ENCODE measurements around the gene PHKA1.

The PHKA1 gene

DNA sequence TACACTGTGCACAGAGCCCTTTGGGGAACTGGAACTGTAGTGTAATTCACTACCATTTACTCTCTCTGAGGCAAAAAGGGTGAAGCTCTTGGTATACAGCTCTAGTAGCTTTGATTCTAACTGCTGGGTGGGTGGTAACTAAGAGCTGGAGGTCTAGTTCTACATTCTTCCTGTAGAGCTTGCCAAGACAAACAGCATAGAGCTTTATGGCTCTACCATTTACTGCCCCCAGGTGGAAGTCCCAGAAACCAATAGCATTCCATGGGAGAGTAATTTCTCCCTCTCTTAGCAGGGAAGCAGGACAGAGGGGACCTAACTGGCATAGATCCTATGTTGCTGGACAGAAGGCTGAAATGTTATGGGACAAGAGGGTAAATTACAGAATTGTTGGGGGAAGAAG, 168.1 kb downstream of the PHKA1 start:
- peak; percentile 37 for DNase-seq (ENCODE audit: low read depth)
- TF ChIP-seq, protein P1, sequence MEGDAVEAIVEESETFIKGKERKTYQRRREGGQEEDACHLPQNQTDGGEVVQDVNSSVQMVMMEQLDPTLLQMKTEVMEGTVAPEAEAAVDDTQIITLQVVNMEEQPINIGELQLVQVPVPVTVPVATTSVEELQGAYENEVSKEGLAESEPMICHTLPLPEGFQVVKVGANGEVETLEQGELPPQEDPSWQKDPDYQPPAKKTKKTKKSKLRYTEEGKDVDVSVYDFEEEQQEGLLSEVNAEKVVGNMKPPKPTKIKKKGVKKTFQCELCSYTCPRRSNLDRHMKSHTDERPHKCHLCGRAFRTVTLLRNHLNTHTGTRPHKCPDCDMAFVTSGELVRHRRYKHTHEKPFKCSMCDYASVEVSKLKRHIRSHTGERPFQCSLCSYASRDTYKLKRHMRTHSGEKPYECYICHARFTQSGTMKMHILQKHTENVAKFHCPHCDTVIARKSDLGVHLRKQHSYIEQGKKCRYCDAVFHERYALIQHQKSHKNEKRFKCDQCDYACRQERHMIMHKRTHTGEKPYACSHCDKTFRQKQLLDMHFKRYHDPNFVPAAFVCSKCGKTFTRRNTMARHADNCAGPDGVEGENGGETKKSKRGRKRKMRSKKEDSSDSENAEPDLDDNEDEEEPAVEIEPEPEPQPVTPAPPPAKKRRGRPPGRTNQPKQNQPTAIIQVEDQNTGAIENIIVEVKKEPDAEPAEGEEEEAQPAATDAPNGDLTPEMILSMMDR (IDR thresholded peaks at IDR 0.05; ENCODE audit: low read length, missing control alignments), result peak; percentile 26
- H3K4me3 ChIP-seq (replicated peaks; ENCODE audit: low read depth, low read length), result no peak overlapping the region

- DNase-seq (ENCODE audit: low read depth), result peak; percentile 49
- TF ChIP-seq, protein P1 (IDR thresholded peaks at IDR 0.05; ENCODE audit: low read length, missing control alignments), result peak; percentile 31
- H3K4me3 ChIP-seq (replicated peaks; ENCODE audit: low read depth, low read length), result no peak overlapping the region
Observed at GRCh38 chrX:72540318-72540717, 173.8 kb downstream of the PHKA1 start.

DNA sequence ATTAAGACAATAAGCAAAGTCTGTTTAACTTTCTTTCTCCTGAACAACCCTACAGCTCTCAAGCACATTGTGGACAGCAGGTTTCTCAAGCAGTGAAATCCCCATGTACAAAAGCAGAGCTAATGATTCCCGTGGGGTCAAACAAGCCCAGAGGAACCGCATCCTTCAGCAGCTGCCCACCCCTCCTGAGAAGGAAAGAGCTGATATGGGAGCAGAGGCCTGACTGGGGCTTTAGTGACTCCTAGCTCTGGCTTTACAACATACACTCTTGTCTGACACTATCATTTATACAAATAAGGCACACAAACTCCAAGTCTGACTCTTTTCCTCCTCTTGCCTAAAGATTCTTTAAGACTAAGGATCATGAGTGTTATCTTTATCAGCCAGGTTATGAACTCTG, 174.3 kb downstream of the PHKA1 start:
- TF ChIP-seq, protein P1 (IDR thresholded peaks at IDR 0.05; ENCODE audit: low read length, missing control alignments), result no peak
- no peak for DNase-seq (ENCODE audit: low read depth)
- no peak overlapping the region for H3K4me3 ChIP-seq (replicated peaks; ENCODE audit: low read depth, low read length)

- DNase-seq (ENCODE audit: low read depth), result no peak
- TF ChIP-seq, protein P1 (IDR thresholded peaks at IDR 0.05; ENCODE audit: low read length, missing control alignments), result no peak
- H3K4me3 ChIP-seq (replicated peaks; ENCODE audit: low read depth, low read length), result no peak overlapping the region
Observed at GRCh38 chrX:72536542-72536941, 177.6 kb downstream of the PHKA1 start.

- TF ChIP-seq, protein P1 (IDR thresholded peaks at IDR 0.05; ENCODE audit: low read length, missing control alignments), result no peak
- DNase-seq (ENCODE audit: low read depth), result no peak
- H3K4me3 ChIP-seq (replicated peaks; ENCODE audit: low read depth, low read length), result no peak overlapping the region
Observed at GRCh38 chrX:72532366-72532765, 181.7 kb downstream of the PHKA1 start.

Data from fibroblast of pulmonary artery (primary cell).